ENCODE measurements around the gene RETREG1. TPM values are rescaled to one million over a fixed set of nuclear protein-coding genes. Genes with fewer than 3 reads are reported as not detected.

The RETREG1 gene
- total RNA-seq, 1 donor from 2014 or later: 15.8 TPM

DNA sequence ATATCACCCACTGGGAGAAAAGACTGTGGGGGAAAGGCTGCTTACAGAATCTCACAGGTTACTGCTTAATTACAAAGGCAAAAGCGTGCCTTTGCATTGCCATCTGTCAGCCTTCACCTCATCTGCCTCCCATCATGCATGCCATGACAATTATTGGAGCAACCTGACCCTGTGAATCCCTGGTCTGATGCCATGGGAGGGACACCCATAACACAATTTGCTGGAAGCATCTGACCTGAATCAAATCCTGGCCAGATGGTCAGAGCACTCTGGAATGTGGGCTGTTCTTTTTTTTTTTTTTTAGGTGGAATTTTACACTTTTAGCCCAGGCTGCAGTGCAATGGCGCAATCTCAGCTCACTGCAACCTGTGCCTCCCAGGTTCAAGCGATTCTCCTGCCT, 11.6 kb upstream of the RETREG1 start:
- no peak overlapping the region for H3K4me3 Mint-ChIP-seq (ENCODE audit: unreplicated experiment)
- H3K9me3 Mint-ChIP-seq (ENCODE audit: unreplicated experiment): no peaks in the 10 kb centered on the region

DNA sequence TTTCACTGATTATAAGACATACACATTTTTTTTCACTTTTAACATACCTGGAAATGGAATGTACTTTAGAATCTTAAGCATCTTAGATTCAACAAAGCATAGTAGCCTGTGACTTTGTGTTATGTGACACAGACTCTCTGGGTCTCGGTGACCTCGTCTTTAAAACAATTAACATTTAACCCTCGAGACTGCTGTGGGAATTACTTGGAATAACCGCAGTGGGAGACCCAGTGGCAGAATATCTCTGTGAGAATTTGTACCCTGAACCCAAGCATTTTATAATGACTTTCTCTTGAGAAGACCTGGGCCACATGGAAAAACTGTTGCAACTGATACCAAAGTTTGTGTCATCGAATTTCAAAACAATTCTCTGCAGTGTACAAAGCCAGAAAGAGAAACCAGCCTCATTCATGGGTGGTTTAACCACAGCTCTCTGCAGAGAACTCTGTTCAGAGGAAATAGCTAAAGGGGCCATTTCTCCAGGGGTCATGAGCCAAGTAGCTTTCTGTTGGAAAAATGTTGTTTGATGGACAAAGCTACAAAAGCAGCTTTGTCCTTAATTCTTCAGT, 10.0 kb upstream of the RETREG1 start:
- H3K9me3 Mint-ChIP-seq (ENCODE audit: unreplicated experiment): no peaks in the 10 kb centered on the region
- H3K27me3 Mint-ChIP-seq (ENCODE audit: unreplicated experiment): peaks cover 1% of the 10 kb centered on the region
- no peak overlapping the region for H3K27ac Mint-ChIP-seq (ENCODE audit: unreplicated experiment)
- no peak overlapping the region for H3K4me3 Mint-ChIP-seq (ENCODE audit: unreplicated experiment)
- TF ChIP-seq, protein P1, sequence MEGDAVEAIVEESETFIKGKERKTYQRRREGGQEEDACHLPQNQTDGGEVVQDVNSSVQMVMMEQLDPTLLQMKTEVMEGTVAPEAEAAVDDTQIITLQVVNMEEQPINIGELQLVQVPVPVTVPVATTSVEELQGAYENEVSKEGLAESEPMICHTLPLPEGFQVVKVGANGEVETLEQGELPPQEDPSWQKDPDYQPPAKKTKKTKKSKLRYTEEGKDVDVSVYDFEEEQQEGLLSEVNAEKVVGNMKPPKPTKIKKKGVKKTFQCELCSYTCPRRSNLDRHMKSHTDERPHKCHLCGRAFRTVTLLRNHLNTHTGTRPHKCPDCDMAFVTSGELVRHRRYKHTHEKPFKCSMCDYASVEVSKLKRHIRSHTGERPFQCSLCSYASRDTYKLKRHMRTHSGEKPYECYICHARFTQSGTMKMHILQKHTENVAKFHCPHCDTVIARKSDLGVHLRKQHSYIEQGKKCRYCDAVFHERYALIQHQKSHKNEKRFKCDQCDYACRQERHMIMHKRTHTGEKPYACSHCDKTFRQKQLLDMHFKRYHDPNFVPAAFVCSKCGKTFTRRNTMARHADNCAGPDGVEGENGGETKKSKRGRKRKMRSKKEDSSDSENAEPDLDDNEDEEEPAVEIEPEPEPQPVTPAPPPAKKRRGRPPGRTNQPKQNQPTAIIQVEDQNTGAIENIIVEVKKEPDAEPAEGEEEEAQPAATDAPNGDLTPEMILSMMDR (IDR thresholded peaks at IDR 0.05; ENCODE audit: unreplicated experiment): no peak
- H3K36me3 Mint-ChIP-seq (ENCODE audit: low read depth, unreplicated experiment): no peaks in the 10 kb centered on the region
- H3K4me1 Mint-ChIP-seq (ENCODE audit: unreplicated experiment): peaks cover 2% of the 10 kb centered on the region
- no peak for DNase-seq (ENCODE audit: low spot score)

More for the DNA sequence above, 11.6 kb upstream of the RETREG1 start:
- Mint-ChIP-seq H3K36me3 (ENCODE audit: low read depth, unreplicated experiment) (no peaks in the 10 kb centered on the region), H3K27me3 (ENCODE audit: unreplicated experiment) (peaks cover 3% of the 10 kb centered on the region), H3K4me1 (ENCODE audit: unreplicated experiment) (peaks cover 2% of the 10 kb centered on the region), H3K27ac (ENCODE audit: unreplicated experiment) (no peak overlapping the region)
- TF ChIP-seq, protein P1 (IDR thresholded peaks at IDR 0.05; ENCODE audit: unreplicated experiment): no peak
- DNase-seq (ENCODE audit: low spot score): no peak

DNA sequence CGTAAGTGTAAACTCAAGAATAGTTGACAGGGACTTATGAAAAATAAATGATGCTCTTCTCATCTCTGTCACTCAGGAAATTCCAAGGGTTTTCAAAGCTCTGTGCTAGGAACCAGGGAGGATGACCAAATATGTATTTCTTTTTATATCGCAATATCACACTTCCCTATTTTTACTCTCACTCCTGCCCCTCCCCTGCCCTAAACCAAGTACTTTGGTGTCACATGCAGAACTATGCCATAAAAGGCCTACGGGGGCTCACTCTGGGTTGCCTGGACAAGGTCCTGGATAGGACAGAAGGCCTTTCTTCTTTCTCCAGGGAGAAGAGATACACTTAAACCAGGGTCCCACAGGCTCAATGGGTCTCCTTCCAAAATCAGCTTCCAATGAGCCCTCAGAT, 8.3 kb upstream of the RETREG1 start:
- no peak for DNase-seq (ENCODE audit: low spot score)
- H3K9me3 Mint-ChIP-seq (ENCODE audit: unreplicated experiment): no peaks in the 10 kb centered on the region
- TF ChIP-seq, protein P1 (IDR thresholded peaks at IDR 0.05; ENCODE audit: unreplicated experiment): no peak
- no peak overlapping the region for H3K4me3 Mint-ChIP-seq (ENCODE audit: unreplicated experiment)
- no peaks in the 10 kb centered on the region for H3K36me3 Mint-ChIP-seq (ENCODE audit: low read depth, unreplicated experiment)
- H3K4me1 Mint-ChIP-seq (ENCODE audit: unreplicated experiment): peaks cover 2% of the 10 kb centered on the region
- H3K27ac Mint-ChIP-seq (ENCODE audit: unreplicated experiment): no peak overlapping the region
- H3K27me3 Mint-ChIP-seq (ENCODE audit: unreplicated experiment): peaks cover 5% of the 10 kb centered on the region

DNA sequence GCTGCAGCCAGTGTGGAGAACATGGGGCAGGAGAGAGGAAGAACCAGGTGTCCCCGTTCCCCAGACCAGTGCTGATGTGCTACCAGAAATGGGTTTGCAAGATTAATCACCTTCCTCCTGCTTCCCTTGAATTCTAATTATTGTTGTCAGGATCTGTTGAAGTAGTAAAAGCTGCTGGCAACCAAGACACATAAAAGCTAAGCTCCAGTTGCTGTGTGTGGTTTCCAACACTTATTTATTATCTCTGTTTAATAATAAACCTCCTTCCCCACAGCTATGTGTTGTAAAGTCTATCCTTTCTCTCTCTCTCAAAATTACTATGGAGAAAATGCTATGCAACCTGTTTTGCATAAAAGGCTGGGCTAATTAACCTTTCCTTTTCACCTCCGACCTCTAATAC, 2.3 kb upstream of the RETREG1 start:
- Mint-ChIP-seq H3K27me3 (ENCODE audit: unreplicated experiment) (peaks cover 7% of the 10 kb centered on the region), H3K27ac (ENCODE audit: unreplicated experiment) (no peak overlapping the region), H3K36me3 (ENCODE audit: low read depth, unreplicated experiment) (no peaks in the 10 kb centered on the region), H3K9me3 (ENCODE audit: unreplicated experiment) (no peaks in the 10 kb centered on the region), H3K4me1 (ENCODE audit: unreplicated experiment) (peaks cover 19% of the 10 kb centered on the region), H3K4me3 (ENCODE audit: unreplicated experiment) (no peak overlapping the region)
- DNase-seq (ENCODE audit: low spot score): no peak
- TF ChIP-seq, protein P1 (IDR thresholded peaks at IDR 0.05; ENCODE audit: unreplicated experiment): no peak

DNA sequence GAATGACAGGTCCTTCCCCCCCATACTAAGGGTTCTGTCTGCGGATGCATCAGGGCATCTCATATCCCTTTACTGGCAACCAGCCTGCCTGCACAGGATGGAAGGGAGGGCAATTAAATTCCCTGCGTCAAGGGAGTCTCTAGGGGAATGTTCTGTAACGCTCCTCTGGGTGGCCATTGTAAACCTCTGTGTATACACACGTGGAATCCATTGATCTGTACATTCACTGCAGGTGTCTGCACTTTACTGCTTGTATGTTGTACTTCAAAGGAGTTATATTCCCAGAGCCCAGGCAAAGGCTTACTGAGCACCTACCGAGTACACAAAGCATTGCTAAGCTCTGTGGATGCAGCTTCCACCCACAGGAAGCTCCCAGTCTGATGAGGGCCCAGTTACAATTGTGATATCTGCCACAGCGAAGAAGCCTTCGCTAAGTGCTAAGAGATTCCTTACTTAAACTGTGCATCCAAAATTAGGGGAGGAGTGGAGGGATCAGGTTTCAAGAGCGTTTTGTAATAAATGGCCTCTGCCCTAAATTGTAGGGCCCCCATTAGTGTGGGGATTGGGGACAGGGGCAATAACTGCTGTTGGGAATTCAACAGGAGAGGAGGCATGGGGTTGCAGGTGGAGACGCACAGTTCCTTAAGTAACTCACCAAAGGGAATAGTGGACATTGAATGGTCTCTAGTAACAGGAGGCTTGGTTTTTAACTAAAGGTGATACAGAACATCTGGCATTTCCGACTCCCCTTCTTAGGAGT, 1.5 kb upstream of the RETREG1 start:
- no peaks in the 10 kb centered on the region for H3K9me3 Mint-ChIP-seq (ENCODE audit: unreplicated experiment)
- H3K4me3 Mint-ChIP-seq (ENCODE audit: unreplicated experiment): no peak overlapping the region
- H3K36me3 Mint-ChIP-seq (ENCODE audit: low read depth, unreplicated experiment): no peaks in the 10 kb centered on the region
- DNase-seq (ENCODE audit: low spot score): no peak
- H3K4me1 Mint-ChIP-seq (ENCODE audit: unreplicated experiment): peaks cover 19% of the 10 kb centered on the region
- TF ChIP-seq, protein P1 (IDR thresholded peaks at IDR 0.05; ENCODE audit: unreplicated experiment): no peak
- H3K27ac Mint-ChIP-seq (ENCODE audit: unreplicated experiment): no peak overlapping the region
- H3K27me3 Mint-ChIP-seq (ENCODE audit: unreplicated experiment): peaks cover 7% of the 10 kb centered on the region
